Amniotic stem cell (primary cell): ENCODE results near the gene NUDT3.

Experiments used
- DNase-seq: peaks from one replicate; lab custom pipeline; 2025; lab: John Stamatoyannopoulos, UW

The NUDT3 gene

GRCh38 chr6:34238585-34239499, 153.6 kb downstream of the NUDT3 start:
- no peak for DNase-seq

GRCh38 chr6:34237722-34238584, 154.5 kb downstream of the NUDT3 start:
- DNase-seq: no peak

- no peak for DNase-seq
Observed at GRCh38 chr6:34237316-34237721, 155.2 kb downstream of the NUDT3 start.

- DNase-seq: peak; percentile 58
Observed at GRCh38 chr6:34236443-34237315, 155.8 kb downstream of the NUDT3 start, which contains the start of gene HMGA1. HMGA1 (plus strand) TSS chr6:34236873; CDS start chr6:34240781, 3,908 bp downstream.

- DNase-seq: no peak
Observed at GRCh38 chr6:34236131-34236442, 156.4 kb downstream of the NUDT3 start.

GRCh38 chr6:34235307-34236130, 156.9 kb downstream of the NUDT3 start:
- DNase-seq: peak; percentile 62

- DNase-seq: no peak
Observed at GRCh38 chr6:34234667-34235306, 157.7 kb downstream of the NUDT3 start.

GRCh38 chr6:34233867-34234266, 158.6 kb downstream of the NUDT3 start:
- no peak for DNase-seq

GRCh38 chr6:34232901-34233300, 159.6 kb downstream of the NUDT3 start:
- DNase-seq: no peak

GRCh38 chr6:34231566-34232336, 160.7 kb downstream of the NUDT3 start:
- no peak for DNase-seq

GRCh38 chr6:34230653-34231371, 161.7 kb downstream of the NUDT3 start:
- DNase-seq: no peak

GRCh38 chr6:34229877-34230276, 162.6 kb downstream of the NUDT3 start:
- no peak for DNase-seq
